HepG2 (cell line): ENCODE measurements around the gene CTNNA1. TPM values are rescaled to one million over a fixed set of nuclear protein-coding genes. Genes with fewer than 3 reads are reported as not detected.
"Not testable (repeated sequence)": the region's sequence is repeated elsewhere in the genome, so short reads cannot be mapped to it uniquely, and the experiment has no call there.

Experiments
- ATAC-seq: fragments of 200-7000 bp; cut with Tn5 transposase; 3 replicates; pipeline ENCODE4 v1.9.1; 2020; ENCODE audit warnings: mild to moderate bottlenecking, moderate library complexity
- BruUV-seq: library from RNA; stranded (reverse); fragments of 400-500 nt; replicated peaks from 2 replicates; lab custom pipeline; 2021; lab: Mats Ljungman, UMichigan
- CTCF ChIA-PET: fragments of 300-600 bp; formaldehyde crosslinking; extraction: SDS; loops from one replicate; lab custom pipeline; 2021; ENCODE audit warnings: low total read pairs, inconsistent platforms, low intra/inter-chr PET ratio; lab: Yijun Ruan, JAX
- POLR2A ChIA-PET: fragments of 350-600 bp; sonication (Branson Sonifier 250); formaldehyde crosslinking; loops from one replicate; lab custom pipeline; 2020; ENCODE audit warnings: antibody characterized with exemption, inconsistent platforms; lab: Yijun Ruan, JAX
- DNase-seq: peaks from one replicate; pipeline ENCODE4 v3.0.0-alpha.2; 2015; ENCODE audit warnings: low spot score
- FAIRE-seq: peaks from 3 replicates; lab custom pipeline; 2011; peaks lifted over from hg19 to GRCh38; lab: Jason Lieb, UNC
- H2AFZ ChIP-seq: one replicate; pipeline ENCODE4 v1.6.1; 2011; ENCODE audit warnings: low read length, inconsistent platforms
- H3K27ac ChIP-seq: fragments of 300-600 bp; 3 replicates; pipeline ENCODE4 v1.8.0; 2011; ENCODE audit warnings: mixed run types, mild to moderate bottlenecking, mixed read lengths, low read length, inconsistent platforms; ENCODE audit not compliant: insufficient read depth; ENCODE audit errors: extremely low read length
- H3K27me3 ChIP-seq, 2 experiments: fragments of 200-600 bp in 1 of 2; 2 replicates in 1 of 2; 3 replicates in 1 of 2; pipeline versions ENCODE4 v1.6.0 to v1.8.0; 2011; ENCODE audit warnings: low read length in 2 of 2, mild to moderate bottlenecking in 2 of 2, moderate library complexity in 2 of 2, inconsistent platforms in 1 of 2; ENCODE audit not compliant: insufficient read depth in 2 of 2, control insufficient read depth in 1 of 2
- H3K36me3 ChIP-seq, 2 experiments: fragments of 200-600 bp in 1 of 2; replicated peaks in 1 of 2; 2 replicates in 1 of 2; 3 replicates in 1 of 2; pipeline versions ENCODE4 v1.5.1 to v1.8.0; 2011; ENCODE audit warnings: low read length in 2 of 2, inconsistent platforms in 1 of 2; ENCODE audit not compliant: insufficient read depth in 2 of 2, control insufficient read depth in 1 of 2
- H3K4me1 ChIP-seq: 2 replicates; pipeline ENCODE4 v1.5.1; 2012; ENCODE audit warnings: low read length, inconsistent platforms; ENCODE audit not compliant: insufficient read depth
- H3K4me2 ChIP-seq: 2 replicates; pipeline ENCODE4 v1.6.0; 2011; ENCODE audit warnings: low read depth, low read length, inconsistent platforms
- H3K4me3 ChIP-seq, 3 experiments: fragments of 200-600 bp in 1 of 3; sonication (generic), shearing (Covaris generic) in 1 of 3; replicated peaks in 1 of 3; 2 replicates each; pipeline ENCODE4 v1.5.1; 2011 to 2016; ENCODE audit warnings: low read length in 3 of 3, inconsistent platforms in 2 of 3, low read depth in 2 of 3, mild to moderate bottlenecking in 2 of 3, control low read depth in 1 of 3, mixed read lengths in 1 of 3; ENCODE audit not compliant: insufficient read depth in 1 of 3
- H3K79me2 ChIP-seq: one replicate; pipeline ENCODE4 v1.6.1; 2011; ENCODE audit warnings: low read length, inconsistent platforms; ENCODE audit not compliant: insufficient read depth
- H3K9ac ChIP-seq: 2 replicates; pipeline ENCODE4 v1.6.0; 2011; ENCODE audit warnings: mild to moderate bottlenecking, low read depth, low read length, inconsistent platforms; ENCODE audit not compliant: insufficient read depth
- H3K9me3 ChIP-seq: 2 replicates; pipeline ENCODE4 v1.5.1; 2012; ENCODE audit warnings: mild to moderate bottlenecking, low read length
- H4K20me1 ChIP-seq: 2 replicates; pipeline ENCODE4 v1.6.0; 2011; ENCODE audit warnings: inconsistent platforms, mild to moderate bottlenecking, low read length, moderate library complexity; ENCODE audit not compliant: insufficient read depth
- CEBPB ChIP-seq: IDR thresholded peaks from 2 replicates; pipeline ENCODE4 v1.6.1; 2011; ENCODE audit warnings: low read depth, low read length, improper control_type of control experiment, borderline replicate concordance
- FOSL2 ChIP-seq: sonication (generic); formaldehyde crosslinking; IDR thresholded peaks from 2 replicates; pipeline ENCODE4 v1.4.0; 2020; ENCODE audit warnings: missing genetic modification reagents
- NFE2L2 ChIP-seq: fragments of 150-350 bp; IDR thresholded peaks from 2 replicates; pipeline ENCODE4 v1.6.1; 2014; ENCODE audit warnings: low read length
- PHF21A ChIP-seq: sonication (generic); formaldehyde crosslinking; IDR thresholded peaks from 2 replicates; pipeline ENCODE4 v1.5.0; 2020; ENCODE audit warnings: mild to moderate bottlenecking, missing genetic modification reagents
- SRSF4 ChIP-seq: fragments of 200-400 bp; formaldehyde crosslinking; IDR thresholded peaks from one replicate; pipeline ENCODE4 v1.6.1; 2018; ENCODE audit warnings: mild to moderate bottlenecking, low read depth, low read length, moderate library complexity; ENCODE audit not compliant: poor library complexity, severe bottlenecking
- ZFP36L2 ChIP-seq: sonication (generic); formaldehyde crosslinking; IDR thresholded peaks from 2 replicates; pipeline ENCODE4 v1.4.0; 2020; ENCODE audit warnings: missing genetic modification reagents
- ZNF652 ChIP-seq: IDR thresholded peaks from 2 replicates; pipeline ENCODE4 v1.6.1; 2016; ENCODE audit warnings: low read depth, borderline replicate concordance
- WGBS: methylation state at CpG from one replicate; pipeline ENCODE4 v1.1.6; 2017; ENCODE audit warnings: low lambda C conversion rate; 5-methylcytosine and 5-hydroxymethylcytosine counted together
- in situ Hi-C: cut with HindIII; loops from 2 replicates; pipeline ENCODE4 v1.10.0; 2017; ENCODE audit warnings: low pct_unique_long_range_greater_than_20kb; ENCODE audit not compliant: extremely low pct_ligation_motif_present
- intact Hi-C: fragments of 100-400 bp; cut with micrococcal nuclease; formaldehyde crosslinking; loops from one replicate; pipeline ENCODE4 v1.10.0; 2022; ENCODE audit not compliant: unreplicated experiment
- polyA plus RNA-seq, 8 experiments: library from polyadenylated mRNA; depleted of rRNA in 3 of 8; stranded (reverse) in 7 of 8; unstranded in 1 of 8; fragments of >200 nt; fragmentation: Illumina TruSeq in 4 of 8; extraction: Trizol in 4 of 8; gene quantifications; 2 replicates each; pipeline versions ENCODE4 v1.2.1 to v1.2.3, GENCODE V29; 2011 to 2016; ENCODE audit warnings: low read depth in 4 of 8, missing spikeins in 1 of 8, mixed read lengths in 1 of 8; ENCODE audit not compliant: insufficient read depth in 1 of 8
- total RNA-seq, 5 experiments: library from RNA; depleted of rRNA; stranded (reverse); fragments of >200 nt; fragmentation: Illumina TruSeq; extraction: Trizol; gene quantifications; 2 replicates each; pipeline ENCODE4 v1.2.3, GENCODE V29; 2016; ENCODE audit warnings: low read depth in 1 of 5
- TF ChIP-seq, protein P1 (sequence below): sonication (generic); formaldehyde crosslinking; IDR thresholded peaks from 2 replicates; pipeline ENCODE4 v1.4.0; 2020; ENCODE audit warnings: low read depth, missing genetic modification reagents
- TF ChIP-seq, protein P2 (sequence below): sonication (generic); formaldehyde crosslinking; IDR thresholded peaks from 2 replicates; pipeline ENCODE4 v1.4.0; 2020; ENCODE audit warnings: missing genetic modification reagents, mild to moderate bottlenecking, borderline replicate concordance

The CTNNA1 gene
- total and polyA plus RNA-seq, 2 of the 13 experiments (the other 11 are each of a cell fraction or from before 2014, with no cell fraction given): 66.8 to 162 TPM

DNA sequence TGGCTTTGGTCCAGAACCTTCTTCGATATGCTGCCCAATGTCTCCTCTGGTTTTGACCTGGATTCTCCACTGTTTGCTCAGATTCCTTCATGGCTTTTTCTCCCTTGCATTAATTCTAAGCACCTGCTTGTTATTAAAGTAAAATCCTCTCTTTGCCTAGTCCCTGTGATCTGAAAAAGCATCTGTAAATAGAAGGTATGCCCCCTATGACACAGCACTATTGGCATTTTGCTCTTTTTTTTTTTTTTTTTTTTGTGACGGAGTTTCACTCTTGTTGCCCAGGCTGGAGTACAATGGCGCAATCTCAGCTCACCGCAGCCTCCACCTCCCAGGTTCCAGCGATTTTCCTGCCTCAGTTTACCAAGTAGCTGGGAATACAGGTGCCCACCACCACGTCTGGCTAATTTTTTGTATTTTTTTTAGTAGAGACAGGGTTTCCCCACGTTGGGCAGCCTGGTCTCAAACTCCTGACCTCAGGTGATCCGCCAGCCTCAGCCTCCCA is 37.2 kb upstream of the CTNNA1 start:
- not testable (repeated sequence) for BruUV-seq, FAIRE-seq
- POLR2A ChIA-PET: interaction anchor here (1.0 to 1.7 kb wide), 2 partner anchors 9 kb away, joined by 4 to 9 read pairs; no protein-coding TSS in a partner anchor

DNA sequence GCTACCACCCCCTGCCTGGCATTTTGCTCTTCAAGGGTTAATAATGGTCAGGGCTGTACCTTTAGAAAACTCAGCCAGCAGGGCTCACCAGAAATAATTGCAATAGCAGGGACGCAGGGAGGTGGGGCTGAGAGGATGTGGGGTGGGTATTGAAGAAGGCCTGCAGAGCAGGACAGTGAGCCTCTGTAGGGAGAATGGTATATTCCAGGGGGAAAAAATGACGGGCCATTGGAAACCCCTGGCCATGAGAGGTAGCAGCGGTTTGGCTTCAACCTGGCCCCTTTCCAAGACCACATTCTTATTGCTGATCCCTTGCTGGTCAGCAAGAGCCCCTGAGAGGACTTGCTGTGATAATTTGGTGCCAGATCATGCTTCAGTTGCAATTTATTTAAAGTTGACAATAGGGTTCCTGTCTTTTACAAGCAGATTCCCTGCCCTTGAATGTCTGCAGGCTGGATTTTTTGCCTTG is 36.7 kb upstream of the CTNNA1 start:
- Histone ChIP-seq H4K20me1 (no peaks in the 10 kb centered on the region), H3K9ac (no peak overlapping the region), H3K4me1 (peaks cover 27% of the 10 kb centered on the region), H3K36me3 (no peaks in the 10 kb centered on the region), H3K27me3 (no peaks in the 10 kb centered on the region), H3K4me3 (peak overlapping the region in 1 of 3 experiments; percentile 20; a peak in 1 of 6 replicates), H3K27ac (no peak overlapping the region), H2AFZ (no peak overlapping the region), H3K9me3 (no peaks in the 10 kb centered on the region), H3K79me2 (no peaks in the 10 kb centered on the region), H3K4me2 (peak overlapping the region; percentile 60)
- ChIA-PET CTCF (no interaction called here), POLR2A (interaction anchor here (1.0 to 1.7 kb wide), 2 partner anchors 9 kb away, joined by 4 to 9 read pairs; no protein-coding TSS in a partner anchor)
- ATAC-seq (peak; percentile 82), FAIRE-seq (no peak), DNase-seq (peak; percentile 39)
- 4% methylated on average over 3 of the region's 3 CpGs for WGBS
- BruUV-seq: no TSS peak
- intact Hi-C loops (no loop called here), in situ Hi-C loops (no loop called here)
- TF ChIP-seq, protein P1, sequence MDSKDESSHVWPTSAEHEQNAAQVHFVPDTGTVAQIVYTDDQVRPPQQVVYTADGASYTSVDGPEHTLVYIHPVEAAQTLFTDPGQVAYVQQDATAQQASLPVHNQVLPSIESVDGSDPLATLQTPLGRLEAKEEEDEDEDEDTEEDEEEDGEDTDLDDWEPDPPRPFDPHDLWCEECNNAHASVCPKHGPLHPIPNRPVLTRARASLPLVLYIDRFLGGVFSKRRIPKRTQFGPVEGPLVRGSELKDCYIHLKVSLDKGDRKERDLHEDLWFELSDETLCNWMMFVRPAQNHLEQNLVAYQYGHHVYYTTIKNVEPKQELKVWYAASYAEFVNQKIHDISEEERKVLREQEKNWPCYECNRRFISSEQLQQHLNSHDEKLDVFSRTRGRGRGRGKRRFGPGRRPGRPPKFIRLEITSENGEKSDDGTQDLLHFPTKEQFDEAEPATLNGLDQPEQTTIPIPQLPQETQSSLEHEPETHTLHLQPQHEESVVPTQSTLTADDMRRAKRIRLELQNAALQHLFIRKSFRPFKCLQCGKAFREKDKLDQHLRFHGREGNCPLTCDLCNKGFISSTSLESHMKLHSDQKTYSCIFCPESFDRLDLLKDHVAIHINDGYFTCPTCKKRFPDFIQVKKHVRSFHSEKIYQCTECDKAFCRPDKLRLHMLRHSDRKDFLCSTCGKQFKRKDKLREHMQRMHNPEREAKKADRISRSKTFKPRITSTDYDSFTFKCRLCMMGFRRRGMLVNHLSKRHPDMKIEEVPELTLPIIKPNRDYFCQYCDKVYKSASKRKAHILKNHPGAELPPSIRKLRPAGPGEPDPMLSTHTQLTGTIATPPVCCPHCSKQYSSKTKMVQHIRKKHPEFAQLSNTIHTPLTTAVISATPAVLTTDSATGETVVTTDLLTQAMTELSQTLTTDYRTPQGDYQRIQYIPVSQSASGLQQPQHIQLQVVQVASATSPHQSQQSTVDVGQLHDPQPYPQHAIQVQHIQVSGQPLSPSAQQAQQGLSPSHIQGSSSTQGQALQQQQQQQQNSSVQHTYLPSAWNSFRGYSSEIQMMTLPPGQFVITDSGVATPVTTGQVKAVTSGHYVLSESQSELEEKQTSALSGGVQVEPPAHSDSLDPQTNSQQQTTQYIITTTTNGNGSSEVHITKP: peak; percentile 93
- TF ChIP-seq ZNF652 (CRISPR knock-in tag): peak; percentile 74; the same call in 1 of the 2 replicates
- TF ChIP-seq PHF21A (CRISPR knock-in tag): peak; percentile 24; the same call in 1 of the 2 replicates
- TF ChIP-seq SRSF4: no peak
- TF ChIP-seq ZFP36L2 (CRISPR knock-in tag): no peak

More for the DNA sequence above, 37.2 kb upstream of the CTNNA1 start:
- Histone ChIP-seq H3K4me1 (peaks cover 25% of the 10 kb centered on the region), H3K4me3 (peak overlapping the region in 1 of 3 experiments; percentile 20; a peak in 1 of 6 replicates), H3K4me2 (peak overlapping the region; percentile 60)
- H3K36me3 ChIP-seq, H3K9ac ChIP-seq, H3K79me2 ChIP-seq, H3K27ac ChIP-seq, in situ Hi-C loops, H2AFZ ChIP-seq, CTCF ChIA-PET, DNase-seq, H3K9me3 ChIP-seq, intact Hi-C loops, H4K20me1 ChIP-seq, H3K27me3 ChIP-seq: not testable (repeated sequence)
- 11% methylated on average over 8 of the region's 8 CpGs for WGBS
- TF ChIP-seq NFE2L2: peak; percentile 61; the same call in 1 of the 2 replicates
- 0 out of 2 replicates have a peak, but pooled peaks have one; percentile 11 for TF ChIP-seq CEBPB
- TF ChIP-seq, protein P2, sequence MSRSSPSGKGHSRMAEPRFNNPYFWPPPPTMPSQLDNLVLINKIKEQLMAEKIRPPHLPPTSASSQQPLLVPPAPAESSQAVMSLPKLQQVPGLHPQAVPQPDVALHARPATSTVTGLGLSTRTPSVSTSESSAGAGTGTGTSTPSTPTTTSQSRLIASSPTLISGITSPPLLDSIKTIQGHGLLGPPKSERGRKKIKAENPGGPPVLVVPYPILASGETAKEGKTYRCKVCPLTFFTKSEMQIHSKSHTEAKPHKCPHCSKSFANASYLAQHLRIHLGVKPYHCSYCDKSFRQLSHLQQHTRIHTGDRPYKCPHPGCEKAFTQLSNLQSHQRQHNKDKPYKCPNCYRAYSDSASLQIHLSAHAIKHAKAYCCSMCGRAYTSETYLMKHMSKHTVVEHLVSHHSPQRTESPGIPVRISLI: peak; percentile 50; the same call in 1 of the 2 replicates
- TF ChIP-seq FOSL2 (CRISPR knock-in tag): 0 out of 2 replicates have a peak, but pooled peaks have one; percentile 10
- ATAC-seq: peak; percentile 49
